HUES48 (cell line): ENCODE data around the gene RRBP1.

Experiments used
- H3K27ac ChIP-seq: one replicate; pipeline ENCODE4 v1.7.0; 2013; ENCODE audit warnings: low read depth, low read length, inconsistent platforms
- H3K27me3 ChIP-seq: 2 replicates; pipeline ENCODE4 v1.6.1; 2013; ENCODE audit warnings: mild to moderate bottlenecking, low read length; ENCODE audit not compliant: control insufficient read depth, insufficient read depth
- H3K36me3 ChIP-seq: 2 replicates; pipeline ENCODE4 v1.6.1; 2013; ENCODE audit warnings: low read length; ENCODE audit not compliant: control insufficient read depth, insufficient read depth
- H3K4me1 ChIP-seq: 2 replicates; pipeline ENCODE4 v1.6.1; 2013; ENCODE audit warnings: mild to moderate bottlenecking, low read length; ENCODE audit not compliant: control insufficient read depth, insufficient read depth
- H3K4me3 ChIP-seq: 2 replicates; pipeline ENCODE4 v1.5.1; 2013; ENCODE audit warnings: mild to moderate bottlenecking, low read depth, low read length
- H3K9ac ChIP-seq: 2 replicates; pipeline ENCODE4 v1.6.1; 2013; ENCODE audit warnings: mild to moderate bottlenecking, low read depth, low read length, moderate library complexity
- H3K9me3 ChIP-seq: 2 replicates; pipeline ENCODE4 v1.6.1; 2013; ENCODE audit warnings: low read length; ENCODE audit not compliant: control insufficient read depth, insufficient read depth

The RRBP1 gene

GRCh38 chr20:17616480-17617211, 65.4 kb downstream of the RRBP1 start:
- Histone ChIP-seq H3K9ac (no peak overlapping the region), H3K9me3 (no peaks in the 10 kb centered on the region), H3K4me3 (no peak overlapping the region), H3K4me1 (no peaks in the 10 kb centered on the region), H3K27me3 (no peaks in the 10 kb centered on the region), H3K27ac (no peak overlapping the region), H3K36me3 (peaks cover 75% of the 10 kb centered on the region)

- Histone ChIP-seq H3K4me3 (no peak overlapping the region), H3K36me3 (peaks cover 67% of the 10 kb centered on the region), H3K27me3 (no peaks in the 10 kb centered on the region), H3K9me3 (no peaks in the 10 kb centered on the region), H3K27ac (no peak overlapping the region), H3K9ac (no peak overlapping the region), H3K4me1 (no peaks in the 10 kb centered on the region)
These were observed 66.2 kb downstream of the RRBP1 start for GRCh38 chr20:17615645-17616479.

- H3K9me3 ChIP-seq, result no peaks in the 10 kb centered on the region
- H3K4me1 ChIP-seq, result no peaks in the 10 kb centered on the region
- H3K4me3 ChIP-seq, result no peak overlapping the region
- H3K27ac ChIP-seq, result no peak overlapping the region
- no peaks in the 10 kb centered on the region for H3K27me3 ChIP-seq
- no peak overlapping the region for H3K9ac ChIP-seq
- H3K36me3 ChIP-seq, result peaks cover 59% of the 10 kb centered on the region
These were observed 67.0 kb downstream of the RRBP1 start for GRCh38 chr20:17614812-17615644.

GRCh38 chr20:17614176-17614811, 67.7 kb downstream of the RRBP1 start:
- H3K27ac ChIP-seq, result no peak overlapping the region

GRCh38 chr20:17613328-17614175, 68.5 kb downstream of the RRBP1 start:
- Histone ChIP-seq H3K9me3 (no peaks in the 10 kb centered on the region), H3K27ac (no peak overlapping the region), H3K9ac (no peak overlapping the region), H3K4me3 (no peak overlapping the region), H3K27me3 (no peaks in the 10 kb centered on the region), H3K36me3 (peaks cover 44% of the 10 kb centered on the region), H3K4me1 (no peaks in the 10 kb centered on the region)

More at GRCh38 chr20:17614176-17614811, 67.7 kb downstream of the RRBP1 start:
- no peak overlapping the region for H3K4me3 ChIP-seq
- H3K9ac ChIP-seq, result no peak overlapping the region
- H3K27me3 ChIP-seq, result no peaks in the 10 kb centered on the region
- H3K4me1 ChIP-seq, result no peaks in the 10 kb centered on the region
- H3K36me3 ChIP-seq, result peaks cover 51% of the 10 kb centered on the region
- H3K9me3 ChIP-seq, result no peaks in the 10 kb centered on the region

GRCh38 chr20:17612992-17613327, 69.1 kb downstream of the RRBP1 start:
- no peaks in the 10 kb centered on the region for H3K4me1 ChIP-seq
- H3K4me3 ChIP-seq, result no peak overlapping the region
- H3K9me3 ChIP-seq, result no peaks in the 10 kb centered on the region
- H3K36me3 ChIP-seq, result peaks cover 40% of the 10 kb centered on the region
- no peak overlapping the region for H3K27ac ChIP-seq
- no peak overlapping the region for H3K9ac ChIP-seq
- no peaks in the 10 kb centered on the region for H3K27me3 ChIP-seq

- Histone ChIP-seq H3K4me3 (no peak overlapping the region), H3K27me3 (no peaks in the 10 kb centered on the region), H3K9ac (no peak overlapping the region), H3K9me3 (no peaks in the 10 kb centered on the region), H3K27ac (peak overlapping the region; percentile 2), H3K4me1 (no peaks in the 10 kb centered on the region), H3K36me3 (peaks cover 42% of the 10 kb centered on the region)
These were observed 69.6 kb downstream of the RRBP1 start for GRCh38 chr20:17612287-17612991.

GRCh38 chr20:17611540-17612286, 70.3 kb downstream of the RRBP1 start:
- H3K36me3 ChIP-seq, result peaks cover 42% of the 10 kb centered on the region
- no peak overlapping the region for H3K9ac ChIP-seq
- no peaks in the 10 kb centered on the region for H3K27me3 ChIP-seq
- H3K4me3 ChIP-seq, result no peak overlapping the region
- H3K9me3 ChIP-seq, result no peaks in the 10 kb centered on the region
- no peaks in the 10 kb centered on the region for H3K4me1 ChIP-seq
- H3K27ac ChIP-seq, result no peak overlapping the region

- Histone ChIP-seq H3K27me3 (no peaks in the 10 kb centered on the region), H3K9ac (no peak overlapping the region), H3K36me3 (peaks cover 37% of the 10 kb centered on the region), H3K27ac (no peak overlapping the region), H3K4me3 (no peak overlapping the region), H3K9me3 (no peaks in the 10 kb centered on the region), H3K4me1 (no peaks in the 10 kb centered on the region)
These were observed 70.8 kb downstream of the RRBP1 start for GRCh38 chr20:17611290-17611539.
